ENCODE results near the gene FOXRED2.
A peak's percentile ranks its signal among the peaks of the same experiment; 100 is the strongest.
"Not testable (repeated sequence)": the region's sequence is repeated elsewhere in the genome, so short reads cannot be mapped to it uniquely, and the experiment has no call there.

The FOXRED2 gene

DNA sequence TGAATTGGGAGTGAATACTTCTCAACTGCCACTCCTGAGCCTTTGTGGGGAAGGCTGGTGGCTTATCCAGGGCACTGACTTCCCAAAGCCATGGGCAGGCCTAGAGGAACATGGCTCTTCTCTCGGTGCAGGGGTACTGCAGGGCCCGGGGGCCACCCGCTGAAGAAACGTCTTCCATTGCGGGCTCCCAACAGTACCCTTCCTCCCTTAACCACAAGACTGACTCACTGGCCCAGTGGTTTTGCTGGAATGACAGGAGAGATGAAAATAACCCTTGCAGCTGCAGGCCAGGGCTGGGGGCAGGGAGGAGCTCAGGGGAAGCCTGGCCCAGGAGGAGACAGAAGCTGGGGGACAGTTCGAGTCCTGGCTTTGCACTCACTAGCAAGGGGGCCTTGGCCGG lies 38.9 kb downstream of the FOXRED2 start:
- DNase-seq: no peak

DNA sequence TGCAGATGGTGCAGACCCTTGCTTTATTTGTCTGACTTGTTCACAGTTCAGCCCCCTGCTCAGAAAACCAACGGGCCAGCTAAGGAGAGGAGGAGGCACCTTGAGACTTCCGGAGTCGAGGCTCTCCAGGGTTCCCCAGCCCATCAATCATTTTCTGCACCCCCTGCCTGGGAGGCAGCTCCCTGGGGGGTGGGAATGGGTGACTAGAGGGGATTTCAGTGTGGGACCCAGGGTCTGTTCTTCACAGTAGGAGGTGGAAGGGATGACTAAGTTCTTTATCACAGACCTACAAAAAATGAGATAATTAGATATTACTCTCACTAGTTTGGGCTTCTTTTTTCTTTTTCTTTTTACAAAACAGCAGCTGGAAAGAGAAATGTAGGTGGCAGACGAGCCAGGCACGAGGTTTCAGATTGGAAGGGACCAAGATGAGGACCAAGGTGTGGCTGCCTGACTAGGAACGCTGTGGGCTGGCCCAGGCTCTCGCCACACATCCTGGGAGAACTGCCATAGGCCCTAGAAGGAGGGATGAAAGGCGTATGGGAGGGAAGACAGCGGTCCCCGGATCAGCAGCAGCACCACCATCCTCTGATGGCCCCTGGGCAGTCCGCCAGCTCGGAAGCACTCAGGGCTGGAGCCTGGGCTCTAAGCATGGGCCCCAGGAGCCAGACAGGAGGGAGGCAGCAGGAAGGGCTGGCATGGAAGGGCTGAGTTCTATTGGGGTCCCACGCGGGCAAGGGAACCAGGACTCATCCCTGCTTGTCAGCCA lies 39.6 kb downstream of the FOXRED2 start:
- no peak for DNase-seq

DNA sequence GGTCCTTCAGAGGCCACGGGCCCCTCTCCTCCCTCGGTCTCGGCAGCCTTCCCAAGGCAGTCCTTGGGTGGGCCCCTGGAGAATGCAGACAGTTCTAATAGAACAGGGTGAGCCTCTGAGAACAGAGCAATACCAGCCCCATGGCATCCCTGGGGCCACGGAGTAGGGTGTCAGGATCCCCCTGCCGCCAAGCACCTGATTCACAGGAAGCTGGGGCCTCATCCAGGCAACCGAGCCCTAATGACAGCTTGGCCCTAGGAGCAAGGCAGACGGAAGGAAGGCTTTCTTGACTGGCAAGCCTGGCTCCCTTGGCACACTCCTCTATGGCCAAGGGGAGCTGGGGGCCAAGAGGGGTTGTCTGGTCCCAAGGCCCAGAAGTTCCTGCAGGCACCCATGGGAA lies 40.6 kb downstream of the FOXRED2 start:
- DNase-seq: no peak

DNA sequence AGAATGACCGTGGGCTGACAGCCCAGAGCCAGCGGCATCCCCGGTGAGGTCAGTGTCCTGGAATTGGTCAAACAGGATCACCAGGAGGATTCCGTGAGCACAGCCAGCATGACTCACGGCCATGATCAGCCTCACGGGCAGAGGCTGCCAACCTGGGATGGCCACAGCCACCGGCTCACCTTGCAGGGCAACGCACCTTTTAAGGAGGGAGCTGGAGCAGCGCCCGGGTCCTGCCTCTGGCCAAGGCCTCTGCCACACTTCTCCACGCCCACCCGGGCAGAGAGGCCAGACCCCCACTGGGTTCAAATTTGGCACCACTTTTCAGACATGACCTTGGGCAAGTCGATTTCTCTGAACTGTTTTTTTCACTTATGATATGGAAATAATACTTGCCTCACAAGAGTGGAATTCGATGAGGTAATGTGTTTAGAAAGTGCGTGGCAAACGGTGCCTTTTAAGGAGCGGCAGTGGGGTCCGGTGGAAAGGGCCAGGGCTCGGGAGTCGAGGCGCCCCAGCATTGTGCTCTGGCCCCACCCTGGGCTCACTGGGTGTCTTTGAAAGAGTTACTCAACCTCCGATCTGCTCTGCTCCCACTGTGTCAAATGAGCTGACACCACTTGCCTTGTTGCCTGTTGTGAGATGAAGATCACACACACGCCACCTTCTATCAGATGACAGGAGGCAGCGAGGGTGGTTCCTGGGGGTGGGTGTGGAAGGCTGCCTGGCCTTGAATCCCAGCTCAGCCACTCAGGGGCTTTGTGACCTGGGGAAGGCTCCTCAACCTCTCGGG lies 41.4 kb downstream of the FOXRED2 start:
- no peak for DNase-seq

DNA sequence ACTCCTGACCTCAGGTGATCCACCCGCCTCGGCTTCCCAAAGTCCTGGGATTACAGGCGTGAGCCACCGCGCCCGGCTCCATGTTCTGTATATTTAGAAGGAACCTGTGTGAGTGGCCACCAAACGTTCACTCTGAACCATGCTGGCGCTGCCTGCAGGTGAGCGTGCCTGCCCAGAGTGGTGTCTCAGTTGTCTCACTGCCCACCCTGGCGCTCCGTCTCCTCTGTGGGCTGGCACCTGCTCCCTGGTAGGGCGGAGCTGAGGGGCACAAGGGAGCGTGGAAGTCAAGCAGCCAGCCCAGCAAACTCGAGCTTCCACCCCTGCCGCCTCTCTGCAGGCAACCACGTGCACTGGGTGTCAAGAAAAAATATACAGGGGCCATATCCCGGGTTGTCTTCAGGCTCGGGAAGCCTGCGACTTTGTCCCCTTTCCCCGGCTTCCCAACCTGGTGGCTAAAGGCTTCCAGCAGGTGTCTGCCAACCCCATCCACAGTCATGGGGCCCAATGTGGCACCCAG lies 42.1 kb downstream of the FOXRED2 start:
- DNase-seq: no peak

DNA sequence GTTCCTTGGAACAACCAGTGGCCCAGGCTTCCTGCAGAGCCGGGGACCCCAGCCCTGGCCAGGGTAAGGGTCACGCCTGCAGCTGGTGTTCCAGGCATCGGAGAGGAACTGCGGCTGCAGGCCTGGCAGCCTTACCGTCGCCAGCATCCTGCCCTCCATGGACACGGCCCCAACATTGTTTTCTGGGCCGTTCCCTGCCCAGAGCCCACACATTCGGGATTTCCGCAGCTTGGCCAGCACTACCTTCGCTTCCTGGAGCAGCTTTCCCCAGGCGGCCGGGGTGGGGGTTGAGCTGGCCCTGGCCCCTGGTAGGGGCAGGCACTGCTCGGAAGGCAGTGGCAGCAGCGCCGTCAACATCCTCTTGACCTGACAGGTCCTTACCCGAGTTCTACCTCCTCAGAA lies 43.1 kb downstream of the FOXRED2 start:
- no peak for DNase-seq

DNA sequence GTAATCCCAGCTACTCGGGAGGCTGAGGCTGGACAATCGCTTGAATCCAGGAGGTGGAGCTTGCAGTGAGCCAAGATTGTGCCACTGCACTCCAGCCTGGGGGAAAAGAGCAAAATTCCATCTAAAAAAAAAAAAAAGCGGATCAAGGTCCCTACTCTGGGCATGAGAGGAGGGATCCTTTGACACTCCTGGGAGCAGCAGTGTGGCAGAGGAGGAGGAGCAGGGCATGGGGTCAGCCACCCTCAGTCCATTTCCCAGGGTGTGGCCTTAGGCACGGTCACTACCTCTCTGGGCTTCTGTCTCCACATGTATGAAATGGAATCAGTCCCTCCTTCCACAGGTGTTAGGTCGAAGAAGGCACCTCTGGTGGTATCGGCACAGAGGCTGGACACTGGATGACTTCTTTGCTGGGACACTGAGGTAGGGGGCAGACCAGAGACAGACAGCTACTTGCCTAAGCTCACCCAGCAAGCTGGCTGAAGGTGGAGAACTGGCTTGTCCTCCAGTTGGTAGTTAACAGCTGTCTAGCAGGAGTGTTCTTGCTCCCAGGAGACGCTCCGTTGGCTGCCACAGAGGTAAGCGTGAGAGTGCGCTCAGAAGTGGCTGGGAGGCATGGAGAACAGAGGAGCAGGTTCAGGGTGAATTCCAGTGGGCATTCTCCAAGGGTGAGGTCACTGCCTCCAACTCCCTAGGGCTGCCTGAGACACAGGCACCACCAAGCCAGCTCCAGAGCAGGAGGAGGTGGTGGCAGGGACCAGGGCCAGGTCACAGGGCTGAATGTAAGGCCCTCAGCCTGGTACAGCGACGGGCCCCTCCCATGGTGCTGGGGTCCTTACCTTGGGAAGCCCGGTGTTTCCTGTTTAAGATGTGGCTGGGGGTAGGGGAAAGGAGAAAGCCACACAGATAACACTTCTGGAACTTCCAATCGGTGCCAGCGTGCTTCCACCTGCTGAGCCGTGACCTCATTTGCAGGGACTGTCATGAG lies 44.9 kb downstream of the FOXRED2 start:
- DNase-seq: no peak

DNA sequence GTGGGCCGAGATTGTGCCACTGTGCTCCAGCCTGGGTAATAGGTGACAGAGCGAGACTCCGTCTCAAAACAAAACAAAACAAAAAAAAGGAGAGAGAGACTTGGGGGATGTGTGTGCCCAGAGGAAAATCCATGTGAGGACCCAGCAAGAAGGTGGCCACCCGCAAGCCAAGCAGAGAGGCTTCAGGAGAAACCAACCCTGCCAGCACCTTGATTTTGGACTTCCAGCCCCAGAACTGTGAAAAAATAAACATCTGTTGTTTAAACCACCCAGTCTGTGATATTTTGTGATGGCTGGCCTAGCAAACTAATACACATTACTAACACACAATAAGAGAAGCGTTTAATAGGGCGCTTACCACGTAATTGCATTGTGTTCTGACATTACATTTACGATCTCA lies 46.6 kb downstream of the FOXRED2 start:
- no peak for DNase-seq

DNA sequence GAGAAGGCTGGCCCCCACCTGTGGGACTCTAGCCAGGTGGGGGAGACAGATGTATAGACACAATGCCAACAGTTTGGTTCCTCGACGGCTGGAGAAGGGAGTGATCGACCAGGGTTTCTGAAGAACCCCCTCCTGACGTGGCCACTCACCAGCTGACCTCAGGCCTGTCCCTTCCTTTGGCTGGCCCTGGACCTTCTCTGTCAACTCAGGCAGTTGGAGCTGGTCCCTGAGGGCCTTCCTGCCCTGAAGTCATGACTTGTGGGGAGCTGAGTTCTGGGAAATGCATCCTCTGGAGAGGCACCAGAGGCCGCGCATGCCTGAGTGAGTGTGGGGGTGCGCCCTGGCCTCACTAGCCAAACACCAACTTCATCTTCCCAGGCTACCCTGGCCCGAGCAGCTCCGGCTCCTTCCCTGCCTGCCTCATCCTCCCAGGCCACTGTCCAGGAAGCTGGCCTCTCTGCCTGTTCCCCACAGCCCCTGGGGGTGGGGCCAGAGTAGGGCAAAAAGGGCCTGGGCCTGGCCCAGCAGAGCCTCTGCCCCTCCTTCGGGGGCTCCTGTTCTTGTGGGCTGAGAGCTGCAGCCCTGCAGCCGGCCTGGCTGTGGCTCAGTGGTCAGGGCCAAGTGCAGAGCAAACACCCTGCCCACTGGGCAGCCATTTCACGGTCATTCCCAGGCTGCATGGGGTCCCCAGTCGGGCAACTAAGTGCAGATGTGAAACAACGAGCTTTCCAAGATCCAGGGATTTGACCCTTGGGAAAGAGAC lies 49.0 kb downstream of the FOXRED2 start:
- DNase-seq: no peak

DNA sequence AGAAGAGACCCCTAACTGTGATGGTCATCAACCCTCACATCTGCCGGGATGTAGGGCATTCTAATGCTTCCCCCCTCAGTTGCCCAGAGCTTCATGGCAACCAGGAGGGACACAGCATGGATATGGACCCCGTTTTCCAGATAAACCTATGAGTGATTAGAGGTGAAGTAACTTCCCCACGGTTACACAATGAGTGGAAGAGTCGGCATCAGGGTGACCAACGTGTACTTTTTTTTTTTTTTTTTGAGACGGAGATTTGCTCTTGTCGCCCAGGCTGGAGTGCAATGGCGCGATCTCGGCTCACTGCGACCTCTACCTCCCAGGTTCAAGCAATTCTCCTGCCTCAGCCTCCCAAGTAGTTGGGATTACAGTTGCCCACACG lies 50.4 kb downstream of the FOXRED2 start:
- no peak for DNase-seq

DNA sequence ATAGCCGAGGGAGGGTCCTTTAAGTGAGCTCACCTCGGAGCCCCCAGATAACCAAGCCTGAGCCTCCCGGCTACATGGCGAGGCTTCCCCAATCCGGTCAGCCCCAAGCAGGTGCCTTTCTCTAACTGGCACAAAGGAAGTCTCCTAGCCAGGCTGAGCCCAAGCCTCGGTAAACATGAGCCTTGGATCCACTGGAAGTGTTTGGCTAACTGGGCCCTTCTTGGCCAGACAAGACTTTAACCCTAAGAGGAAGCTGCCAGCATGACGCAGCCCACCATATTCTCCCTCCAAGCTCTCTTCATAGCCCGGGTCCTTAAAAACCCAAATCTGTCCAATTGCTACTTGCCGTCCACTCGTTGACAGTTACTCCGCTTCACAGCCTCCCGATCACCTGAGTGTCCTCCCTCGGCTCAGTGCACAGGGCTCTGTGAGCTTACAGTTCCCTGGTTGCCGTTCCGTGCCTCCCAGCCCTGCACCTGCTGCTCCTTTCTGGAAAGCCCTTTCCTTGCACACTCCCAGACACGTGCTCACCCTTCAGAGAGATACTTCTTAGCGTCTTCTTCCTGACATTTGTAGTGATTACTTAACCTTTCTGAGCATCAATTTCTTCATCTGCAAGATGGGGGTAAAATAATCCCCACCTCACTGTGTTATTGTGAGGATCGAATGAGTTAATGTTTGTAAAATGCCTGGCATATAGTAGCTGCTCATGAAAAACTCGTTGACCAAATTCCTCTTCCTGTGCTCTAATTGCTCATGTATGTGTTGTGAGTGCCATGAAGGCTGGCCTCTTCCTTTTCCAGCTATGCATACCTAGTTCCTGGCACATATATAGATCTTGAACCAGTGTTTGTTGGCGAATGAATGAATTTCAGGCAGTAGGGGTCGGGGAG lies 51.0 kb downstream of the FOXRED2 start:
- DNase-seq: no peak

DNA sequence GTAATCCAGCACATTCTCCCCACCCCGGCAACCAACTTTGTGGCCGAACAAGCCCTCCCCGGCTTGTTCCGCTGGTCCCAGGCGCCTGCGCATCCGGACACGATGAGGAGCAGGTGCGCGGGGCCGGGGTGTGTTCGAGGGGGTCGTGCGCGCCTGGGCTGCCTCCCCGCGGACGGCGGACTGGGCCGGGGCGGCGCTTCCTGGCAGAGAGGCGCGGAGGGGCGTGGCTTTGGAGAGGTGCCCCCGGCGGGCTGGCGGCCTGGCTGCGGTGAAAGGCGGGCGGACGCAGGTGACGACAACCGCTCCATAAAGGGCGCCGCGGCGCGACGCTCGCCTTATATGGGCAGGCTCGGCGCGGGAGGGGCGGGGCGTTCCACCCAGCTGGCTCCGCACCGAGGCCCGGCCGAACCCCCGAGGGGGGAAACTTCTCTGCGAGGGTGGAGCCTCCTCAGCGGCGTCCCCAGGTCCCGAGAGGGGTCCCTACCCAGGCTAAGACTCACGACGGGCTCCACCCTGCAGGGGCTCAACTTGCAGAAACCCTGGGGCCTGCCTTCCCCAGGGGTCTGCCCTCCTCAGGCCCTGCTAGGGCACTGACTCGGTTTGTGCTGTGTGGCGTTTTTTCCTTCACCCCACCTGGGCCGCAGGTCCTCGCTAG lies 51.8 kb downstream of the FOXRED2 start:
- peak; percentile 82 for DNase-seq

DNA sequence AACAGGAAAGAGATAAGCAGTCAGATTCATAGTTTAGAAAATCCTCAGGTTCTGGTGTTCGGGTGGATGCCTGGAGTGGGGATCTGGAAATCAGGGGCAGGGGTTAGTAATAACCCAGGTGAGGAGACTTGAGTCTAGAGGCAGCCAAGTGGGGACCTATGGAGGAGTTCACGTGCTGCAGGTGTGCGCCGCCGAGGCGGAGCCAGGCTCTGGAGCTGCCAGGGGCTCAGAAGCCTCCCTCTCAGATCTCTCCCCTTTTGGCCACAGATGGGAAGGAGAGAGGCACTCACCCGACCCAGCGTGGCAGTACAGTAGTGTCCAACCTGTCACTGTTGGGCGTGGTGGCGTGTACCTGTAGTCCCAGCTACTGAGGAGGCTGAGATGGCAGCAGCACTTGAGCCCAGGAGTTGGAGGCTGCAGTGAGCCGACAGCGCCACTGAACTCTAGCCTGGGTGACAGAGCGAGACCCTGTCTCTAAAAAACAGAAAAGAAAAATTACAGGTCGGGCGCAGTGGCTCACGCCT lies 52.9 kb downstream of the FOXRED2 start:
- DNase-seq: no peak

DNA sequence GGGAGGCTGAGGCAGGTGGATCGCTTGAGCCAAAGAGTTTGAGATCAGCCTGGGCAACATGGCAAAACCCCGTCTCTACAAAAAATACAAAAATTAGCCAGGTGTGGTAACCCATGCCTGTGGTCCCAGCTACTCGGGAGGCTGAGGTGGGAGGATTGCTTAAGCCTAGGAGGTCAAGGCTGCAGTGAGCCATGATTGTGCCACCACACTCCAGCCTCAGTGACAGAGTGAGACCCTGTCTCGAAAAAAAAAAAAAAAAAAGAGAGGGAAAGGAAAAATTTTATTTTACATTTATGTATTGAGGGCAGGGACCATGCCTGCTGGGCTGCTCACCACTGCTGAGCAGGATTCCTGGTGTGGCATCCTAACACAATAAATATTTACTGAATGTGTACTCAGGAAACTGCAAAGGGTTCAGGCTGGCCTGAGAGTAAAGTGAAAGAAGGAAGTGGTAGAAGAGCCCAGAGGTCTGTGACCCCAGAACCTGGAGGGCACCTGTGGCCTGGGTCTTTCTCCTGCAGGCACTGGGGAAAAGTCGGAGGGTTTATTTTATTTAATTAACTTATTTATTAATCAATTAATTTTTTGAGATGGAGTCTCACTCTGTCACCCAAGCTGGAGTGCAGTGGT lies 53.7 kb downstream of the FOXRED2 start:
- not testable (repeated sequence) for DNase-seq

DNA sequence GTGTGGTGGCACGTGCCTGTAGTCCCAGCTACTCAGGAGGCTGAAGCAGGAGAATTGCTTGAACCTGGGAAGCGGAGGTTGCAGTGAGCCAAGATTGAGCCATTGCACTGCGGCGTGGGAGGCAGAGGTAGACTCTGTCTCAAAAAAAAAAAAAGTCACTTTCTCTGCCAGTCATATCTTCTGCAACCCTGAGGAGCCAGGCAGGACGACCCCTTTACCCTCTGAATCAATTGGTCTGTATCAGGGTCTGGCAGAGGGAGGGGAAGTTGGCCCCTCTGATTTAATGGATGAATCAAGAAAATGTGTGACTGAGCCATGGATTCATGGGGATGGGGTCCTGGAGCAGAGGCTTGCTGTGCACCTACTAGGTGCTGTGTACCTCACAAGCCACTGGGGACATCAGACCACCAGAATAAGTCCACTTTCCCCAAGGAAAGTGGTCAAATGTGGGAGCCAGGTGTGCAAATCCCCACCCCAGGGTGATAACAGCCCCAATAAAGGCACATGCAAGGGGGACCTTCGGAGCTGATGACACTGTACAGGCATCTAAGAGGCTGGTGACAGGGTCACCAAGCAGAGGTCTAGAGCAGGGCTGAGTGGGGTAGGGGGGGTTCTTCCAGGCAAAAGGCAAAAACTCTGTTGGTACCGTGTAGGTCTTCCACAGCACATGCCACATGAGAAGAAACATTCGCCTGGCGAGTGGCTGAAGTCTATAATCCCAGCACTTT lies 54.4 kb downstream of the FOXRED2 start:
- no peak for DNase-seq

DNA sequence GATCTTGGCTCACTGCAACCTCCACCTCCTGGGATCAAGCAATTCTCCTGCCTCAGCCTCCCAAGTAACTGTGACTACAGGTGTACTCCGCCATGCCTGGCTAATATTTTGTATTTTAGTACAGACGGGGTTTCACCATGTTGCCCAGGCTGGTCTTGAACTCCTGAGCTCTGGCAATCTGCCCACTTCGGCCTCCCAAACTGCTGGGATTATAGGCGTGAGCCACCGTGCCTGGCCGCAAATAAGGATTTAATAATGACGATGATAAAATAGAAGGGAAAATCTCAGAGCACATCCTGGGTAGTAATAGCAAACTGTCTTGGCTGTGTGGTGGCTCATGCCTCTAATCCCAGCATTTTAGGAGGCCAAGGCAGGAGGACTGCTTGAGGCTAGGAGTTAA lies 55.9 kb downstream of the FOXRED2 start:
- not testable (repeated sequence) for DNase-seq

DNA sequence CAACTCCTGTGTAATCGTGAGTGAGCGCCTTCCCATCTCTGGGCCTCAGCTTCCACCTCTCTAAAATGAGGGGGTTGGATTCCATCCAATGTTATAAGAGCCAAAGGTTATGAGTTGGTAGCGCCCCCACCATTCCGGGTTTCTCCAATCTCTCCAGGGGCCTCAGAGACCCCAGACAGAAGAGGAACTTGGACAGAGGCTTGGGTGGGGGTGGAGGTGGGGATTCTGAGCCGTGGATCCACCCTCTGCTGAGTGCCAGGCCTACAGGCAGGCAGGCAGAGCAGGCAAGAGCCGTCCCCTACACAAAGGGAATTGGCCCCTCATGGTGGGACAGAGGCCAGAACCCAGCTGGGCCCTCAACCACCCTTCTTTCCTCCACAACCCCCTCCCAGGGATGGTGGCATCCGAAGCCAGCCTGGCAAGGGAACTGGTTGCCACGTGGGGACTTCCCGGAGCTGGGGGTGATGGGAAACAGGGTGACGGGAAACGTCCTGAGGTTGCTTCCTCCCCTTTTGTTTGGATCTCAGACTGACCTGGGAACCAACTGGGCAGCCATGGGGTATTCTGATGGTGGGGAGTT lies 57.2 kb downstream of the FOXRED2 start:
- DNase-seq: no peak

DNA sequence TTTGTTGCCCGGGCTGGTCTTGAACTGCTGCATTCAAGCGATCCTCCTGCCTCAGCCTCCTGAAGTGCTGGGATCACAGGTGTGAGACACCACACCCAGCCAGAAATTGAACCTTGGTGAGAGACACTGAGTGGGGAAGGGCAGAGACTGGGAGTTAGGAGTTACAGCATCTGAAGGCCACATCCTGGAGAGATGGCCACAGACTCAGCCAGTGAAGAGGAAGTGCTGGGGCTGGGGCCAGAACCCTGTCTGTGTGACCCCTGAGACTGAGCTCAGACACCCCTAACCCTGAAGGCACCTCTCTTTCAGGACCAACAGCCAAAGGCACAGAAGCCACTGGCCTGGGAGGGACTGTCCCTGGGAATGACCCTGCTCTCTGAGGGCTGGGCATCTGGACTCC lies 59.2 kb downstream of the FOXRED2 start:
- DNase-seq: no peak
